ENCODE data around the gene ARSG. TPM values are rescaled to one million over a fixed set of nuclear protein-coding genes. Genes with fewer than 3 reads are reported as not detected.

ARSG gene
- polyA plus RNA-seq, 1 donor (not counting 4 experiments of a cell fraction or from before 2014, with no cell fraction given) = 0.41 TPM

- H3K4me3 ChIP-seq (ENCODE audit: control insufficient read depth in 2 of 3, extremely low read depth in 1 of 3, insufficient read depth in 2 of 3, low read depth in 1 of 3, low read length in 3 of 3) = no peak overlapping the region
- H3K4me1 ChIP-seq (ENCODE audit: control insufficient read depth, extremely low read depth, insufficient read depth, low read length) = peaks cover 21% of the 10 kb centered on the region
- no peak for FAIRE-seq
- H4K20me1 ChIP-seq (ENCODE audit: control insufficient read depth, extremely low read depth, insufficient read depth, low read length) = no peaks in the 10 kb centered on the region
- H3K9me3 ChIP-seq (ENCODE audit: control insufficient read depth, low read depth, low read length) = no peaks in the 10 kb centered on the region
- dilution Hi-C loops (cut with MboI; ENCODE audit: extremely low pct_ligation_motif_present, low sequenced_read_pairs) = no loop called here
- no peak overlapping the region for H3K4me2 ChIP-seq (ENCODE audit: control insufficient read depth, extremely low read depth, insufficient read depth, low read depth, low read length)
- DNase-seq (ENCODE audit: low read depth, low spot score) = no peak
- no peak overlapping the region for H2AFZ ChIP-seq (ENCODE audit: control insufficient read depth, low read length)
- no peaks in the 10 kb centered on the region for H3K27me3 ChIP-seq (ENCODE audit: control insufficient read depth, extremely low read depth, insufficient read depth, low read length)
- TF ChIP-seq, protein P1, sequence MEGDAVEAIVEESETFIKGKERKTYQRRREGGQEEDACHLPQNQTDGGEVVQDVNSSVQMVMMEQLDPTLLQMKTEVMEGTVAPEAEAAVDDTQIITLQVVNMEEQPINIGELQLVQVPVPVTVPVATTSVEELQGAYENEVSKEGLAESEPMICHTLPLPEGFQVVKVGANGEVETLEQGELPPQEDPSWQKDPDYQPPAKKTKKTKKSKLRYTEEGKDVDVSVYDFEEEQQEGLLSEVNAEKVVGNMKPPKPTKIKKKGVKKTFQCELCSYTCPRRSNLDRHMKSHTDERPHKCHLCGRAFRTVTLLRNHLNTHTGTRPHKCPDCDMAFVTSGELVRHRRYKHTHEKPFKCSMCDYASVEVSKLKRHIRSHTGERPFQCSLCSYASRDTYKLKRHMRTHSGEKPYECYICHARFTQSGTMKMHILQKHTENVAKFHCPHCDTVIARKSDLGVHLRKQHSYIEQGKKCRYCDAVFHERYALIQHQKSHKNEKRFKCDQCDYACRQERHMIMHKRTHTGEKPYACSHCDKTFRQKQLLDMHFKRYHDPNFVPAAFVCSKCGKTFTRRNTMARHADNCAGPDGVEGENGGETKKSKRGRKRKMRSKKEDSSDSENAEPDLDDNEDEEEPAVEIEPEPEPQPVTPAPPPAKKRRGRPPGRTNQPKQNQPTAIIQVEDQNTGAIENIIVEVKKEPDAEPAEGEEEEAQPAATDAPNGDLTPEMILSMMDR (optimal IDR thresholded peaks at IDR 0.05 in 1 of 3, IDR thresholded peaks at IDR 0.05 in 1 of 3, conservative IDR thresholded peaks at IDR 0.05 in 1 of 3; ENCODE audit: extremely low read depth in 1 of 3, insufficient read depth in 2 of 3, low read length in 3 of 3) = no peak
- no peak for TF ChIP-seq EZH2 (IDR thresholded peaks at IDR 0.05; ENCODE audit: low read length)
- no peak overlapping the region for H3K9ac ChIP-seq (ENCODE audit: control insufficient read depth, extremely low read depth, insufficient read depth, low read length)
- H3K9me1 ChIP-seq (ENCODE audit: control insufficient read depth, extremely low read depth, insufficient read depth, low read length) = no peaks in the 10 kb centered on the region
- H3K27ac ChIP-seq (ENCODE audit: control insufficient read depth, insufficient read depth, low read length) = no peak overlapping the region
- H3K79me2 ChIP-seq (ENCODE audit: control insufficient read depth, insufficient read depth, low read length) = peaks cover 9% of the 10 kb centered on the region
- peaks cover 7 to 27% of the 10 kb centered on the region in 2 experiments for H3K36me3 ChIP-seq (ENCODE audit: control insufficient read depth in 2 of 2, extremely low read depth in 1 of 2, insufficient read depth in 2 of 2, low read length in 2 of 2)
Measured at GRCh38 chr17:68451670-68452354, 160.5 kb downstream of the ARSG start.

GRCh38 chr17:68452724-68453290 lies 161.5 kb downstream of the ARSG start:
- H3K4me2 ChIP-seq (ENCODE audit: control insufficient read depth, extremely low read depth, insufficient read depth, low read depth, low read length) = no peak overlapping the region
- TF ChIP-seq EZH2 (IDR thresholded peaks at IDR 0.05; ENCODE audit: low read length) = no peak
- TF ChIP-seq, protein P1 (optimal IDR thresholded peaks at IDR 0.05 in 1 of 3, IDR thresholded peaks at IDR 0.05 in 1 of 3, conservative IDR thresholded peaks at IDR 0.05 in 1 of 3; ENCODE audit: extremely low read depth in 1 of 3, insufficient read depth in 2 of 3, low read length in 3 of 3) = no peak
- H2AFZ ChIP-seq (ENCODE audit: control insufficient read depth, low read length) = no peak overlapping the region
- H3K36me3 ChIP-seq (ENCODE audit: control insufficient read depth in 2 of 2, extremely low read depth in 1 of 2, insufficient read depth in 2 of 2, low read length in 2 of 2) = peaks cover 7 to 25% of the 10 kb centered on the region in 2 experiments
- dilution Hi-C loops (cut with MboI; ENCODE audit: extremely low pct_ligation_motif_present, low sequenced_read_pairs) = no loop called here
- no peaks in the 10 kb centered on the region for H3K27me3 ChIP-seq (ENCODE audit: control insufficient read depth, extremely low read depth, insufficient read depth, low read length)
- FAIRE-seq = no peak
- peaks cover 9% of the 10 kb centered on the region for H3K79me2 ChIP-seq (ENCODE audit: control insufficient read depth, insufficient read depth, low read length)
- H3K27ac ChIP-seq (ENCODE audit: control insufficient read depth, insufficient read depth, low read length) = no peak overlapping the region
- no peak for DNase-seq (ENCODE audit: low read depth, low spot score)
- no peaks in the 10 kb centered on the region for H3K9me3 ChIP-seq (ENCODE audit: control insufficient read depth, low read depth, low read length)
- no peaks in the 10 kb centered on the region for H4K20me1 ChIP-seq (ENCODE audit: control insufficient read depth, extremely low read depth, insufficient read depth, low read length)
- H3K4me3 ChIP-seq (ENCODE audit: control insufficient read depth in 2 of 3, extremely low read depth in 1 of 3, insufficient read depth in 2 of 3, low read depth in 1 of 3, low read length in 3 of 3) = no peak overlapping the region
- no peak overlapping the region for H3K9ac ChIP-seq (ENCODE audit: control insufficient read depth, extremely low read depth, insufficient read depth, low read length)
- H3K4me1 ChIP-seq (ENCODE audit: control insufficient read depth, extremely low read depth, insufficient read depth, low read length) = peaks cover 21% of the 10 kb centered on the region
- H3K9me1 ChIP-seq (ENCODE audit: control insufficient read depth, extremely low read depth, insufficient read depth, low read length) = no peaks in the 10 kb centered on the region
